Measurements from ENCODE around the gene MVK.

Gene MVK

GRCh38 chr12:109638735-109639134, 65.1 kb downstream of the MVK start:
- DNase-seq: no peak

- DNase-seq: no peak
Measured at GRCh38 chr12:109639151-109639872, 65.7 kb downstream of the MVK start.

GRCh38 chr12:109640961-109641360, 67.4 kb downstream of the MVK start:
- no peak for DNase-seq

- no peak for DNase-seq
Measured at GRCh38 chr12:109641422-109641821, 67.8 kb downstream of the MVK start.

GRCh38 chr12:109642506-109643132, 69.0 kb downstream of the MVK start:
- no peak for DNase-seq

GRCh38 chr12:109645194-109645593, 71.6 kb downstream of the MVK start:
- no peak for DNase-seq

- no peak for DNase-seq
Measured at GRCh38 chr12:109645708-109646107, 72.1 kb downstream of the MVK start.
